Head of caudate nucleus (tissue), 42 donors: ENCODE data around the gene CD151.

ENCODE experiments used
- DNase-seq, 42 donors: peaks; one replicate each; pipeline versions ENCODE4 v3.0.0 to v3.0.0-alpha.2; 2020 to 2021; ENCODE audit warnings: mixed read lengths in 7 of 42
- intact Hi-C: fragments of 100-400 bp; cut with DNase I; formaldehyde crosslinking; loops from one replicate; pipeline ENCODE4 v1.15.0; 2022

CD151 gene

DNA sequence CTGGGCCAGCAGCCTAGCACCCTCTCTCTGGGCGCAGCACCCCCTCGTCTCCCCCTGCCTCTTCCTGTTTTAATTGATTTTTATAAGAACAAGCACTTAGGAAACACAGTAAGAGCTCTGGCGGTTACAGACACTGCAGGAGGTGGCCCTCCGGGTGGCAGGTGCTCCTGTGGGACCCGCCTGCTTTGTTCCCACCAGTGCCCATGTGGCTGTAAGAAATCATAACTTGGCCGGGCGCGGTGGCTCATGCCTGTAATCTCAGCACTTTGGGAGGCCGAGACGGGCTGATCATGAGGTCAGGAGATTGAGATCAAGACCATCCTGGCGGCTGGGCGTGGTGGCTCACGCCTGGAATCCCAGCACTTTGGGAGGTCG is 28.3 kb downstream of the CD151 start:
- no peak for DNase-seq
- intact Hi-C loops = no loop called here

DNA sequence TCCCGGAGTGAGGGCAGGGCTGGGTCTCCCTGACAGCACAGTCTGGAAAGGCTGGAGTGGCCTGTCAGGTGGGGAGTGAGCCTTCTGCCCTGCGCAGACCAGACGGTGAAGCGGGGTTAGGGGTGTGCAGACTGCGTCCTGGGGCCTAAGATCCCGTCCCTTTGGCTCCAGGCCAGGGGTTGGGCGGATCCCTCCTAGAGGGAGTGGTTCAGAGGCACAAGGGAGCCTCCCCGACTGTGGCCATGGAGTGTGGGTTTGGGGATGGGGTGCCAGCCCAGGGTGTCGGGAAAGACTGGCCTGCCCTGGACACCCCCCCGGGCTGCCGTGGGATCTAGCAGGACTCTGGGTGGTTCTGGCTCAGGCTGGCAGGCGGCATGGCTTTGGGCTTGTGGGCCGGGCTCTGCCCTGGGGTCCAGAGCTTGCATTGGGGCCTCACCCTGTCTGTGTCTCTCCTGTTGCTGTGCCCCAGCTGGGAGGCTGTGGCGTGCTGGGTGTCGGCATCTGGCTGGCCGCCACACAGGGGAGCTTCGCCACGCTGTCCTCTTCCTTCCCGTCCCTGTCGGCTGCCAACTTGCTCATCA is 29.4 kb downstream of the CD151 start:
- intact Hi-C loops = no loop called here
- DNase-seq = no peak

DNA sequence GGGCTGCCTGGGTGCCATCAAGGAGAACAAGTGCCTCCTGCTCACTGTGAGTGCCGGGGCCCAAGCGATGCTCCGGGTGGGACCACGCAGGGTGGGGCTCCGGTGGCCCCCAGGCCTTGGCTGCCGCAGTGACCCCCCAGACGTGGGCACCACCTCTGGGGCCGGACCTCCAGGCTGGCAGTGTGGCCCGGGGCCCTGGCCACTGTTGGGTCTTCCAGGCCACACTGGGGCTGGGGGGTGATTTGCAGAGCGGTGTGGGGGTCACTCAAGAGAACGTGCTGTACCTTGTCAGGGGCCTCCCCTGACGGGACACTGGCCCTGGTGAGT is 29.9 kb downstream of the CD151 start:
- no peak for DNase-seq
- intact Hi-C loops = no loop called here

DNA sequence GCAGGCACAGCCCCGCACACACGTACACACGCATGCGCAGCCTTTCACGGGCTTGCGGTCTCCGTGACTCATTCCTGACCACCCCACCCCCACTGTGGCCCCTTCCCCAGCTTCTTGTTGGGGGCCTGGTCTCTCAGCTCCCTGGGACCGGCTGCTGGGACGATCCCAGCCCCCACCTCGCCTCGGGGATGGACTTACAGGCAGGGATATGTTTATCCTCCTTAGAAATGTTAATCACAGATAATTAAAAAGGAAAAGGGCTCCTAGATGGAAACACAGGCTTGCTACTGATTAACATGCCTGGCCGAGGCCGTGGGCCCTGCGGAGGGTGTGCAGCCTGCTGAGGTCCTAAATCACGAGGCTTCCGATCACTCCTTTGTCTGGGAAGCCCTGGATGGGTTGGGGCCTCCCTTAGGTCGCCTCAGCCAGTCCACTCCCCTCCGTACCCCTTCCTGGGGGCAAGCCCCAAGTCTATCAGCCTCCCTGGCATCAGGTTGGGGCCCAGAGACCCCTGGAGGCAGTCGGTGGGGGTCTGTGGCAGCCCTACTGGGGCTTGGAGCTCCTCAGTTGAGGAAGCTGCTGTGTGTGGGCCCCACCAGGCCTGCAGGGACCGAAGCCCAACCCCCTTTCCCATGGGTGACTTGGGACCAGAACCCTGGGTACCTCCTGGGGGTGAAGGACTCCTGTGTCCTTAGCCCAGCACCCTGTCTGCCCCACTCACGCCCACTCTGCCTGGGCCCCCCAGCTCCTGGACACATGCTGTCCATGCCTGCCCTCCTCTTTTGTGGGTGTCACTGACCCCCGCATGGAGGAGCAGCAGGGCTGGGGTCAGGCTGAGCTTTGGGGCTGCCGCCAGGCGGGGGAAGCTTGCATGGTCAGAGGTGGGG is 30.5 kb downstream of the CD151 start:
- intact Hi-C loops = no loop called here
- DNase-seq = no peak

DNA sequence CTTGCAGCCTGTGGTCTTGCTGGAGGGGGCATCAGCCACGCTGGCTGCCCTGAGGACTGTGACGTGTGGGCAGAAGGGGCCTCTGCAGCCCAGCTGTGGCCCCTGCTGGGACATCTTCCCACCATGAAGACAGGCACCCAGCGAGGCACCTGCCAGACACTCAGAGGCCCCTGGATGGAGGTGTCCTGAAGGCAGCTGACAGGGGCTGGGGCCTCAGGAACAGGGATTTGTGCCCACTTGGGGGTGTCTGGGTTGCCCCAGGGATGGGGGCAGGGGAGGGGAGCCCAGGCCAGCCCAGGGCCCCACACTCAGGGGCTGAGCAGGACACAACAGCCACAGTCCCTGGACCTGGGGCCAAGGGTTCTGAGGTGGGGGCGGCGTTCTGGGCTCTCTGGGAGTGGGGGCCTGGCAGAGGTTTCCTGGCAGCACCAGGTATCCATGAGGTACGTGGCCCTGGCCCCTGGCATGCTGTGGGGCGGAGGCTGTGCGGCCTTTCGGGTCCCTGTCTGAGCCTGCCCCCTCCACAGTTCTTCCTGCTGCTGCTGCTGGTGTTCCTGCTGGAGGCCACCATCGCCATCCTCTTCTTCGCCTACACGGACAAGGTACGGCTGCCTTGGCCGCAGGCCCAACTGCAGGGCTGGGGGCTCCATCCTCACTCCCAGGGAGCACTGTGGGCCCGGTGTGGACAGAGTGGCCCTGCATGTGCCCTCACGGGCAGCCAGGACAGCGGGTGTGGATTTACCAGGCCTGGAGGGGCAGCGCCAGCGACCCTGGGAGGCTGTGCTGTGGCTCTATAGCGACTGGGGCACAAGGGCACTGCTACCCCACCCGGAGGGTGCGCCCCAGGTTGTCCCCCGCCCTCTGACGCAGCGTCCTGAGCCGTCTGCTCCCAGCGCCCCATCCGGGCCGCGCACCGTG is 31.4 kb downstream of the CD151 start:
- intact Hi-C loops = no loop called here
- no peak for DNase-seq

DNA sequence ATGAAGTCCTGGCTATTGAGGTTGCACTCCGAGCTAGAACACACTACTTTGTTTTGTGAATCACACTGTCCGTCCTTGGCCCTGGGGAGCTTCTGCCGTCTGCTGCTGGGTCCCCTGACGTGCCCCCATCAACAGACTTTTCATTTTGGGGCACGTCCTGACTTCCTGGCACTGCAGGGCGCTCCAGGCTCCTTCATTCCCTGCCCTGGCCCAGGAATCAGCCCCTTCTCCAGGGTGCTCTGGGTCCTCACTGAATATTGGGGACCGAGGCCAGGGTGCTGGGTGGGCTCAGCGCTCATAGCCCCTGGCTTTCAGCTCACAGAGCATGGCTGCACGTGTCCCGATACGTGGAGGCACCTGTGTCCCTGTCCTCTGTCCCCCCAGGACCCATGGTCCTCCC is 32.1 kb downstream of the CD151 start:
- no peak for DNase-seq
- intact Hi-C loops = no loop called here

DNA sequence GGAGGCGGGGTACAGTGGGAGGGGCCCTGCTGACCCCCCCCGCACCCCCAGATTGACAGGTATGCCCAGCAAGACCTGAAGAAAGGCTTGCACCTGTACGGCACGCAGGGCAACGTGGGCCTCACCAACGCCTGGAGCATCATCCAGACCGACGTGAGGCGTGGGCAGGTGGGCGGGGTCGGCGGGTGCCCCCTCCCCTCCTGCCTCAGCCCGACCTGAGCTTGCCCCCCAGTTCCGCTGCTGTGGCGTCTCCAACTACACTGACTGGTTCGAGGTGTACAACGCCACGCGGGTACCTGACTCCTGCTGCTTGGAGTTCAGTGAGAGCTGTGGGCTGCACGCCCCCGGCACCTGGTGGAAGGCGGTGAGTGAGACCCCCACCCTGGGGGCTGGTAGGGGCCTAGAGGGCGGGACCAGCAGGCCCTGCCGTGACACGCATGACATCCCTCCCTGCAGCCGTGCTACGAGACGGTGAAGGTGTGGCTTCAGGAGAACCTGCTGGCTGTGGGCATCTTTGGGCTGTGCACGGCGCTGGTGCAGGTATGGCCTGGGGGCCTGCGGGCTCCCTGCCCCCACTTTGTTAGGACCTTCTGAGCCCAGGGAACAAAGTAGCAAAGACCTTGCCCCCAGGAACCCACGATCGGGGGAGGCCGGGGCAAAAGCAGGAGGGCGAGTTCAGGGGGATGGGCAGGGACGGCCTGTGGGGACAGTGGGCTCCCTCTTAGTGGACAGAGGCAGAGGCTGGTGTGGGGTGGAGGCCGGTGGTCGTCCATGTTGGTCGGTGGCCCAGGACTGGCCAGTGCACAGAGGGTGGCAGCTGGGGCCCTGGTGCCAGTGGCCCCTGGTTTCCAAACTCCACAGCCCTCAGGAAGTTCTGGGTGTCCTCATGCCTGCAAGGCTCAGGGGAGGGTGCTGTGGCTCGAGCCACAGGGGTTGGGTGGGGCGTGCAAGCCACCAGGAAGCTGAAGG is 33.0 kb downstream of the CD151 start:
- no peak for DNase-seq
- intact Hi-C loops = no loop called here

DNA sequence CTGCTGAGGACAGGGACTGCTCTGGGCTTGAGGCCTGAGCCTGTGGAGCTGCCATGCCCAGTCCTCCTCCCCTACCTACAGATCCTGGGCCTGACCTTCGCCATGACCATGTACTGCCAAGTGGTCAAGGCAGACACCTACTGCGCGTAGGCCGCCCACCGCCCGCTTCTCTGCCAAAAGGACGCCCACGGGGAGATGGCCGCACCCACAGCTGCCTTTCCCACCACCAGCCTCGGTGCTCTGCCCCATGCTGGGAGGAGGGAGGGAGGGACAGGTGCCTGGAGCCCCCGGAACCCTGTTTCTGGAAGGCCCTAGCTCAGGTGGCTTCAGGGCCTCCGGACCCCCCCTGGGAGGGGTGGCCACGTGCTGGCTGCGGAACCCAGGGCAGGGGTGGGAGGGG is 33.7 kb downstream of the CD151 start:
- intact Hi-C loops = no loop called here

DNA sequence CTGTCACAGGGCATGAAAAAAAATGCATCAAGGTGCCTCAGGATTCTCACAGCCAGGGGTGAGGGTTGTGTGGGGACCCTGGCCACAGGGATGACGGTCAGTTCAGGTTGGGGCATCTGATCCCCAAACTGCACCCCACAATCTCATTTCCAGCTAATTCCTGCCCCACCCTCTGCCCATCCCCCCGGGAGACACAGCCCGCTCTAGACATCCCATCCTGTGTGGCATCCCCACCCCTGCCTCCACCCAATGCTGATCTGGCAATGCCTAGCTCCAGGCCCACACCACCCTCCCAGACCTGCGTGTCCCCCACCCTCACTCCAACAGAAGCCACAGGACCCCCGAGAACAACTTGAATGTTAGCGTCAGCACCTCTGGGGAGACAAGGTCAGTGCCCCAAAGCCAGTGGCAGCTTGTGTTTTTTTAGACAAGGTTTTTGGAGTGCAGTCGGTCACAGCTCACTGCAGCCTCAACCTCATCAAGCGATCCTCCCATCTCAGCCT is 35.2 kb downstream of the CD151 start:
- no peak for DNase-seq
- intact Hi-C loops = no loop called here

More for the DNA sequence above, 33.7 kb downstream of the CD151 start:
- DNase-seq = no peak

DNA sequence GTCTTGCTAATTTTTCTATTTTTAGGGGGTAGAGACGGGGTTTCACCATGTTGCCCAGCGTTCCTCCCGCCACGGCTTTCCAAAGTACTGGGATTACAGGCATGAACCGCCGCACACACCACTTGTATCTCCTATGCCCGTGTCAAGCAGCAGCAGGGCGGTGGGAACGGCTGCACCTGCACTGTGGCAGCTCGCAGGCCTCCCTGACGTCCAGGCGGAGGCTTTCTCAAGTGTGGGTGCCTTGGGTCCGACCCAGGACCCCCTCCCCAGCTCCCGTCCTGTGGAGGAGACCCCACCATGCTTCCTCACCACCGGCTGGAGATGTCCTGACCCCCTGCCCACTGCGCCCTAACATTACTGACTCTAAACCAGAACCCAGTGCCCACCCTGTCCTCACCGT is 35.6 kb downstream of the CD151 start:
- intact Hi-C loops = no loop called here
- DNase-seq = no peak

DNA sequence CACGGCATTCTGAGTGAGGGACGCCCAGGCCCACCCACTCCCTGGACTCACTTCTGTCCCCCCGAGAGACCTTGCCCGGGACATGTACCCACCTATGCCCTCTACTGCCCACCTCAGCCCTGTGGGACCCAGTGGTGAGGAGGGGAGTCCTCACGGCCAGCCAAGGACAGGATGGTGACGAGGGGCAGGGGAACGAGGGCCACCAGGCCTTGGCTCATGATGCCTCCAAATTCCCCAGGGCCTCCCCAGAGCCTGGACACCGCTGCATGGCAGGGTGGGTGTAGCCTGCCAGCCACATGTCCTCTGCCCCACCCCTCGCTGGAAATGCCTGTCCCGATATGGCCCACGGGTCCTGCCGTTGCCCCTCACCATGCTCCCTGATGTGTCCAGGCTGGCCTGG is 36.0 kb downstream of the CD151 start:
- DNase-seq = no peak
- intact Hi-C loops = no loop called here

DNA sequence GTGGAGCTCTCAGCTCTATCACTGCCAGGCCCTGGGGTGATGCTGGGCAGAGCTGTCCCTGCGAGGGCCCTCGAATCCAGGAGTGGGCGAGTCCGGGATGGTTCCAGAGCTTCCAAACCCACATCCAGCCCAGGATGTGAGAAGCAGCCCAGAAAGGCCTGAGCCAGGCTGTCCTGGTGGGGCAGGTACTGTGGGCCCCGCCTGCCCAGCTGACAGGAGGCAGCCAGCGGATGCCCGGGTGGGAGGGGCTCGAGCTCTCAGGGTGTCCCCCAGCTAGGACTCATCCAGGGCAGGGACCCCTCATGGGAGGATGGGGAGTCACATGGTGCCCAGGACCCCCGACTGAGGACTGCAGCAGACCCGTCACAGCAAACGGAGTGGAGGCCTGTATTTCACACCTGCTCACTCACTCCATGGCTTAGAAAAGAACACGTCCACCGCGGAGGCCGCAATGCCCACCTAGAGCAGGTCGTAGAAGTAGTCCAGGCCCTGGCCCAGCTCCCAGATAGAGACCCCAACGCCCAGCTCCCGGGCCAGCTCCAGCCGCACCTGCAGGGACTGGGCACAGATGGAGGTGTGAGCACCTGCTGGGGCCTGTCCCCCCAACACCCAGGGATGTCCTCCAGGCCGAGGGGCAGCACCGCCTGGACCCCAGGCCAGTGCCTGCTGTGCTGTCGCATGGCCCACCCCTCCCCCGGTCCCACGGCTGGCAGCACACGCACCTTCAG is 36.8 kb downstream of the CD151 start:
- no peak for DNase-seq
- intact Hi-C loops = no loop called here

DNA sequence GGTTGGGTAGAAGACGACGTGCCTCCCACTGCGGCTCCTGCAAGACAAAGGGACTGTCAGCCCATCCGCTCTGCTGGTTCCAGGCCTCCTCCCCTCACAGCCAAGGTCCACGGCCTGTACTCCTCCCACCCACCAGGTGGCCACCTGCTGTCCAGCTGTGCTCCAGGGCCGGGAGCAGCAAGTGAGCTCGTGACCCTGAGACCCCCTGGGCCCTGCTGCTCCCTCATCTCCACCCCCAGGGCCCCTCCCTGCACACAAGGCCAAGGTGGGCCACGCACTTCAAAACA is 37.3 kb downstream of the CD151 start:
- intact Hi-C loops = no loop called here
- DNase-seq = no peak

DNA sequence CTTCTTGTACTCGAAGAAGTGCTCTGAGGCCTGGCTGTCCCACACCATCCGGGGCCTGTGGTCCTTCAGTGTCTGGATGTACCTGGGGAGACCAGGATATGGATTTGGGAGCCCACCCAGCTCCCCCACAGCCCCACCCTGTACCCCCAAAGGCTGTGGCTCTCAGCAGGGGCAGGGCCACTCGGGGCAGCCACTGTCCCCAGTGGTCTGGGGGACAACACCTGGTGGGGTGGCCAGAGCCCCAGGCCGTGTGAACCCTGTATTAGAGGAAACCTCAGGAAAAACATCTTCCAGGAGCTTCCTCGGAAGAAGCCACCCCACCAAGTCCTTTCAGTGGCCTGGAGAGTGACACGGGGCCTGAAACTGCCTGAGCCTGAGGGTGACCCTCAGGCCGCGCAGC is 37.7 kb downstream of the CD151 start:
- intact Hi-C loops = no loop called here

DNA sequence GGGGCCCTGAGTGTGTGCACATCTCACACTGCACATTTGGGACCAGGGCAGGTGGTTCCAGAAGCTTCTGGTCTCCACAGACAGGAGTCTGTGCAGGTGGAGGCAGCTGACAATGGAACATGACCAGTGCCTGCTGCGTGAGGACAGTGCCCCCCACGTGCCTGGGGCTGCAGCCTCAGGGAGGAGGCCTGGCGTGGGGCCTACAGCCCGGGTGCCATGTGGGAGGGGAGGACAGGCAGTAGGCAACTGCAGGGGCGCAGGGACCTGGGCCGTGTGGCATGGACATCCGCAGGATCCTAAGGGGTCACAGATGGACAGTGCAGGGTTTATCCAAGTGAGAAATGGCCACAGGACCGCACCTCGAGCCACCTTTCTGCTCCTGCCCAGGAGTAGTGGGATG is 38.7 kb downstream of the CD151 start:
- DNase-seq = no peak
- intact Hi-C loops = no loop called here

More for the DNA sequence above, 37.7 kb downstream of the CD151 start:
- no peak for DNase-seq

DNA sequence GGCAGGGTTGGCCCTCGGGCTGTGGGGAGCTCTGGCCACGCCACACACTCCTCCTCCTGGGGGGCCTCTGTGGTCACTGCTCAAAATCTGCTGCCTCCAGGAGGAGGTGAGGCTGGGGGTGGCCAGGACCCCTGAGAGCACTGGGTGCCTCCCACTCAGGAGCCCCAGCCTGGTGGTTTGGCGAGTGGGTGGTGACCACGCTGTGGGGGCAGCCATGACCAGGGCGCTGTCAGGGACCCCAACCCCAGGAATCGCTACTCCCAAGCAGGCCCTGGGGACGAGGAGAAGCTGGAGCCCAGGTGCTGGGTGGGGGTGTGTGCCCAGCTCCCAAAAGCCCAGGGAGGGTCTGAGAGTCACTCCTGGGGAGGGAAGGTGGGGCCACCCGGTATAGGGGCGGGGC is 40.0 kb downstream of the CD151 start:
- DNase-seq = no peak
- intact Hi-C loops = no loop called here

DNA sequence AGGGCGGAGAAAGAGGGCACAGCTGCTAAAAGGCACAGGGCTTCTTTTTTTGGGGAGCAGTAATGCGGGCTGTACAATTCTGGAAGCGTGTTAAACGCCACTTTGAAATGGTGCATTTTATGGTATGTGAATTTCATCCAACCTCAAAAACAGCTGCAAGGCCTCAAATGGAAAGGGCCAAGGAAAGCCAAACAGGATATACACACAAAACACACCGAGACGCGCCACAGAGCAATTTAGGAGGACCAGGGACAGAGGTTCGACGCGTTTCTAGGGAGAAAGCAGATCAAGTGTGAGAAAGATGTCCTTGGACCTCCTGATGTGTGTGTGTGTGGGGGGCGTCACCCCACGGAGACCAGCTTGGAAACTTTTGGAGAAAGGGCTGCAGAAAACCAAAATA is 41.0 kb downstream of the CD151 start:
- intact Hi-C loops = no loop called here
- no peak for DNase-seq

DNA sequence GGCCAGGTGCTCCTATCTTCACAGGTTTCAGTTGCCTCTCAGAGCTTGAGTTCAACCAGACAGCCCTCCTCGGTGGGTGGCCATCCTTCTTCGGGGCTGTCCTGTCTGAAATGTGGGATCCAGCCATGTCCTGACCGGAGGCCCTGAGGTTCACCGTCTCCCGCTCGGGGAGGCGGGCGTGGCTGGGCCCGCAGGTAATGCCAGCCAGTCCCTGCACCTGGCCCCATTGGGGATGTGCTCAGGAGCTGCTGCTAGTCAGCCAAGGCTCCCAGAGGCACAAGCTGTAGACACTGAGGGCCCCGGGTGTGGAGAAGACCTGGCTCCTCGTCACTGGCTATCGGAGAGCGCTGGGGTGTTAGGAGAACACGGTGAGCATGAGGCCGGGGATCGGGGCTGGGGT is 42.5 kb downstream of the CD151 start:
- intact Hi-C loops = no loop called here
- DNase-seq = no peak
